SK-N-SH treated with all-trans-retinoic acid at 6 μM for 48 hours (cell line): ENCODE data around the gene ETFB.

ENCODE experiments used
- ESRRG ChIP-seq: fragments of 250-450 bp; sonication (Bioruptor Pico); IDR thresholded peaks from 2 replicates; pipeline ENCODE4 v1.6.1; 2021; ENCODE audit warnings: mild to moderate bottlenecking
- ZFP30 ChIP-seq: fragments of 450-650 bp; formaldehyde crosslinking; IDR thresholded peaks from 2 replicates; pipeline ENCODE4 v1.5.0; 2022; ENCODE audit warnings: mild to moderate bottlenecking, moderate library complexity
- TF ChIP-seq, protein P1 (sequence below): fragments of 250-450 bp; sonication (Bioruptor Pico); IDR thresholded peaks from 2 replicates; pipeline ENCODE4 v1.8.0; 2020; ENCODE audit warnings: mild to moderate bottlenecking, moderate library complexity, borderline replicate concordance

DNA sequence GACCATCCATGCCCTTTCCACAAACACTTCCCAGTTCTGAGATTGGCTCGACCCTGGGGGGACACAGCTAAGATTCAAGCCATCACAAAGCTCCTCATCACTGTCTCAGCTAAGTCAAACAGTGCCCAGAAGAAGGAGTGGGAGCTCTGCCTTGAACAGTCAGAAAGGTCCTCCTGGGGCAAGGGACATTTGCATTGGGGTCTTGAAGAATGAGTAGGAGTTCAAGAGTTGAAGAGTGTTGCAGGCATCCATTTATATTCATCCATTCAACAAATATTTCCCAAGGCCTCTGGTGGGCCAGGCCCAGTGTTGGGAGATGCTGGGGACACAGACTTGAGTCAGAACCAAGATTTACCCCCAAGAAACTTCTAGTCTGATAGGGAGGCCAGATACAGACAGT is 48.2 kb downstream of the ETFB start:
- TF ChIP-seq ZFP30 (CRISPR knock-in tag) (no peak), ESRRG (CRISPR knock-in tag) (no peak)
- TF ChIP-seq, protein P1, sequence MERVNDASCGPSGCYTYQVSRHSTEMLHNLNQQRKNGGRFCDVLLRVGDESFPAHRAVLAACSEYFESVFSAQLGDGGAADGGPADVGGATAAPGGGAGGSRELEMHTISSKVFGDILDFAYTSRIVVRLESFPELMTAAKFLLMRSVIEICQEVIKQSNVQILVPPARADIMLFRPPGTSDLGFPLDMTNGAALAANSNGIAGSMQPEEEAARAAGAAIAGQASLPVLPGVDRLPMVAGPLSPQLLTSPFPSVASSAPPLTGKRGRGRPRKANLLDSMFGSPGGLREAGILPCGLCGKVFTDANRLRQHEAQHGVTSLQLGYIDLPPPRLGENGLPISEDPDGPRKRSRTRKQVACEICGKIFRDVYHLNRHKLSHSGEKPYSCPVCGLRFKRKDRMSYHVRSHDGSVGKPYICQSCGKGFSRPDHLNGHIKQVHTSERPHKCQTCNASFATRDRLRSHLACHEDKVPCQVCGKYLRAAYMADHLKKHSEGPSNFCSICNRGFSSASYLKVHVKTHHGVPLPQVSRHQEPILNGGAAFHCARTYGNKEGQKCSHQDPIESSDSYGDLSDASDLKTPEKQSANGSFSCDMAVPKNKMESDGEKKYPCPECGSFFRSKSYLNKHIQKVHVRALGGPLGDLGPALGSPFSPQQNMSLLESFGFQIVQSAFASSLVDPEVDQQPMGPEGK (CRISPR knock-in tag) = no peak
